ENCODE measurements around the gene C16orf74.

Gene C16orf74

GRCh38 chr16:85670840-85671239, 80.1 kb downstream of the C16orf74 start:
- Histone ChIP-seq H3F3A (ENCODE audit: insufficient read depth, low read length) (peaks cover 16% of the 10 kb centered on the region), H4K20me1 (ENCODE audit: insufficient read depth, low read length) (no peaks in the 10 kb centered on the region), H3K27ac (ENCODE audit: low read length) (no peak overlapping the region), H3K4me2 (ENCODE audit: low read depth, low read length) (no peak overlapping the region), H3K4me1 (ENCODE audit: low read length) (peaks cover 20% of the 10 kb centered on the region), H3K9ac (ENCODE audit: low read length) (no peak overlapping the region), H3K79me2 (ENCODE audit: low read length) (peaks cover 9% of the 10 kb centered on the region; the same call in 1 of the 2 replicates), H2AFZ (ENCODE audit: low read length) (no peak overlapping the region), H3K9me3 (replicated peaks; ENCODE audit: insufficient read depth, low read length) (no peaks in the 10 kb centered on the region), H3K4me3 (ENCODE audit: low read length) (no peak overlapping the region), H3K27me3 (replicated peaks; ENCODE audit: insufficient read depth, low read length) (no peaks in the 10 kb centered on the region), H3K9me2 (replicated peaks; ENCODE audit: insufficient read depth, low read length) (no peaks in the 10 kb centered on the region), H3K36me3 (replicated peaks; ENCODE audit: insufficient read depth, low read length) (no peaks in the 10 kb centered on the region)
- DNase-seq, result no peak
- TF ChIP-seq, protein P1, sequence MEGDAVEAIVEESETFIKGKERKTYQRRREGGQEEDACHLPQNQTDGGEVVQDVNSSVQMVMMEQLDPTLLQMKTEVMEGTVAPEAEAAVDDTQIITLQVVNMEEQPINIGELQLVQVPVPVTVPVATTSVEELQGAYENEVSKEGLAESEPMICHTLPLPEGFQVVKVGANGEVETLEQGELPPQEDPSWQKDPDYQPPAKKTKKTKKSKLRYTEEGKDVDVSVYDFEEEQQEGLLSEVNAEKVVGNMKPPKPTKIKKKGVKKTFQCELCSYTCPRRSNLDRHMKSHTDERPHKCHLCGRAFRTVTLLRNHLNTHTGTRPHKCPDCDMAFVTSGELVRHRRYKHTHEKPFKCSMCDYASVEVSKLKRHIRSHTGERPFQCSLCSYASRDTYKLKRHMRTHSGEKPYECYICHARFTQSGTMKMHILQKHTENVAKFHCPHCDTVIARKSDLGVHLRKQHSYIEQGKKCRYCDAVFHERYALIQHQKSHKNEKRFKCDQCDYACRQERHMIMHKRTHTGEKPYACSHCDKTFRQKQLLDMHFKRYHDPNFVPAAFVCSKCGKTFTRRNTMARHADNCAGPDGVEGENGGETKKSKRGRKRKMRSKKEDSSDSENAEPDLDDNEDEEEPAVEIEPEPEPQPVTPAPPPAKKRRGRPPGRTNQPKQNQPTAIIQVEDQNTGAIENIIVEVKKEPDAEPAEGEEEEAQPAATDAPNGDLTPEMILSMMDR (IDR thresholded peaks at IDR 0.05; ENCODE audit: low read length), result no peak
- no peak for TF ChIP-seq EZH2 (optimal IDR thresholded peaks at IDR 0.05; ENCODE audit: low read depth, low read length)
- no peak for TF ChIP-seq EZH2phosphoT487 (IDR thresholded peaks at IDR 0.05; ENCODE audit: low read length)

DNA sequence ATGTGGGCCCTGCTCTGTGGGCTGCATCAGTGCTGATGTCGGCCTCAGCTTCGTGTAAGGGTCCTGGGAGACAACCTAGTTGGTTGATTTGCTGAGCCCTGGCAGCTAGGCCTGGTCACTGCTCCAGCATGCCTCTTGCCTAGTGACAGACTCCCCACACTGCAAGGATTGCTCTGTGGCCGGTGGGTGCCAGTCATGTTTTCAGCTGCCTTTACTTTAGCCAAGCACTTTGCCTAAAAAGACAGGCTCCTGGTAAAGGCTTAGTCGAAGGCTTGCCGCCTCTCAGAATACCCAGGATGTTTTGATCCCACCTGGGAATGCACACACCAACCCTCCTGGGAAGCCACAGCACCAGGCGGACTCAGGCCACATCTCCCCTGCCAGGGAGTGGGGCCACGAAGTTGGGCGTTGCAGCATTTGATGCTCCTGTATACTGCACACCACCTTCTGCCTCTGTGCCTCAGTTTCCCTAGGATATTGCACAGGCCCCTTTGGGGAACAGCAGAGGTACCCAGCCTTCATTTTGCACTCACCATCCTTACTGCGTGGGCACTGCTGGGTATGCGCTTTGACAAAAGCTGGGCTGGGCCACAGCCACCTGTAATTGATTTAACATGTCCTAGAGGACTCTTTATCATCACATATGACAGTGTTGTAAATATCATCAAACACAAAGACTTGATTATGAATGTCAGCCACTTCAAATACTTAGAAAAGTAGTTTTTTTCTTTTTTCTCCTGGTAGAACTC, 82.0 kb downstream of the C16orf74 start:
- Histone ChIP-seq H3F3A (ENCODE audit: insufficient read depth, low read length) (no peaks in the 10 kb centered on the region; the same call in 1 of the 2 replicates), H3K36me3 (replicated peaks; ENCODE audit: insufficient read depth, low read length) (no peaks in the 10 kb centered on the region), H3K9ac (ENCODE audit: low read length) (no peak overlapping the region), H4K20me1 (ENCODE audit: insufficient read depth, low read length) (no peaks in the 10 kb centered on the region), H3K4me1 (ENCODE audit: low read length) (peaks cover 1% of the 10 kb centered on the region; the same call in 1 of the 2 replicates), H3K9me2 (replicated peaks; ENCODE audit: insufficient read depth, low read length) (no peaks in the 10 kb centered on the region), H2AFZ (ENCODE audit: low read length) (no peak overlapping the region), H3K4me3 (ENCODE audit: low read length) (no peak overlapping the region), H3K79me2 (ENCODE audit: low read length) (peaks cover 4% of the 10 kb centered on the region; the same call in 1 of the 2 replicates), H3K27me3 (replicated peaks; ENCODE audit: insufficient read depth, low read length) (no peaks in the 10 kb centered on the region), H3K4me2 (ENCODE audit: low read depth, low read length) (no peak overlapping the region), H3K27ac (ENCODE audit: low read length) (no peak overlapping the region), H3K9me3 (replicated peaks; ENCODE audit: insufficient read depth, low read length) (no peaks in the 10 kb centered on the region)
- DNase-seq, result no peak
- TF ChIP-seq EZH2 (optimal IDR thresholded peaks at IDR 0.05; ENCODE audit: low read depth, low read length) (no peak), EZH2phosphoT487 (IDR thresholded peaks at IDR 0.05; ENCODE audit: low read length) (no peak)
- TF ChIP-seq, protein P1 (IDR thresholded peaks at IDR 0.05; ENCODE audit: low read length), result no peak

GRCh38 chr16:85667841-85668413, 83.0 kb downstream of the C16orf74 start:
- TF ChIP-seq EZH2phosphoT487 (IDR thresholded peaks at IDR 0.05; ENCODE audit: low read length) (no peak), EZH2 (optimal IDR thresholded peaks at IDR 0.05; ENCODE audit: low read depth, low read length) (no peak)
- TF ChIP-seq, protein P1 (IDR thresholded peaks at IDR 0.05; ENCODE audit: low read length), result no peak

More at GRCh38 chr16:85667841-85668413, 83.0 kb downstream of the C16orf74 start:
- H2AFZ ChIP-seq (ENCODE audit: low read length), result no peak overlapping the region
- H3K9me3 ChIP-seq (replicated peaks; ENCODE audit: insufficient read depth, low read length), result no peaks in the 10 kb centered on the region
- H3K4me3 ChIP-seq (ENCODE audit: low read length), result no peak overlapping the region
- H3K9me2 ChIP-seq (replicated peaks; ENCODE audit: insufficient read depth, low read length), result no peaks in the 10 kb centered on the region
- DNase-seq, result no peak
- H3K9ac ChIP-seq (ENCODE audit: low read length), result no peak overlapping the region
- no peaks in the 10 kb centered on the region for H3K79me2 ChIP-seq (ENCODE audit: low read length)
- no peaks in the 10 kb centered on the region for H3K36me3 ChIP-seq (replicated peaks; ENCODE audit: insufficient read depth, low read length)
- no peaks in the 10 kb centered on the region for H3F3A ChIP-seq (ENCODE audit: insufficient read depth, low read length)
- H3K27me3 ChIP-seq (replicated peaks; ENCODE audit: insufficient read depth, low read length), result no peaks in the 10 kb centered on the region
- no peaks in the 10 kb centered on the region for H3K4me1 ChIP-seq (ENCODE audit: low read length)
- no peak overlapping the region for H3K27ac ChIP-seq (ENCODE audit: low read length)
- no peak overlapping the region for H3K4me2 ChIP-seq (ENCODE audit: low read depth, low read length)
- H4K20me1 ChIP-seq (ENCODE audit: insufficient read depth, low read length), result no peaks in the 10 kb centered on the region
